Measurements from ENCODE around the gene HLA-DOA.

HLA-DOA gene

DNA sequence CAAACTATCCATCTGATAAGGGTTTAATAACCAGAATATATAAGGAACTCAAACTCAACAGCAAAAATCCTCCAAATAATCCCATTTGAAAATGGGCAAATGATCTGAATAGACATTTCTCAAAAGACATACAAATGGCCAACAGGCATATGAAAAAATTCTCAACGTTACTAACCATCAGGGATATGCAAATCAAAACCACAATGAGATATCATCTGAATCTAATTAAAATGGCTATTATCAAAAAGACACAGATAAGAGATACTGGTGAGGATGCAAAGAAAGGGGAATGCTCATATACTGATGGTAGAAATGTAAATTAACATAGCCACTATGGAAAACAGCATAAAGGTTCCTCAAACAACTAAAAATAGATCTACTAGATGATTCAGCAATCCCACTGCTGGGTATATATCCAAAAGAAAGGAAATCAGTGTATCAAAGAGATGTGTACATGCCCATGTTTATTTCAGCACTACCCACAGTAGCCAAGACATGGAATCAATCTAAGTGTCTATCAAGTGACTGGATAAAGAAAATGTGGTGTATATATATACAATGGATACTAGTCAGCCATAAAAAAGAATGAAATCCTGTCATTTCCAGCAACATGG, 47.1 kb downstream of the HLA-DOA start:
- DNase-seq (ENCODE audit: low spot score) = no peak
- in situ Hi-C loops (cut with MboI; ENCODE audit: low sequenced_read_pairs, unreplicated experiment) = no loop called here
- TF ChIP-seq, protein P1, sequence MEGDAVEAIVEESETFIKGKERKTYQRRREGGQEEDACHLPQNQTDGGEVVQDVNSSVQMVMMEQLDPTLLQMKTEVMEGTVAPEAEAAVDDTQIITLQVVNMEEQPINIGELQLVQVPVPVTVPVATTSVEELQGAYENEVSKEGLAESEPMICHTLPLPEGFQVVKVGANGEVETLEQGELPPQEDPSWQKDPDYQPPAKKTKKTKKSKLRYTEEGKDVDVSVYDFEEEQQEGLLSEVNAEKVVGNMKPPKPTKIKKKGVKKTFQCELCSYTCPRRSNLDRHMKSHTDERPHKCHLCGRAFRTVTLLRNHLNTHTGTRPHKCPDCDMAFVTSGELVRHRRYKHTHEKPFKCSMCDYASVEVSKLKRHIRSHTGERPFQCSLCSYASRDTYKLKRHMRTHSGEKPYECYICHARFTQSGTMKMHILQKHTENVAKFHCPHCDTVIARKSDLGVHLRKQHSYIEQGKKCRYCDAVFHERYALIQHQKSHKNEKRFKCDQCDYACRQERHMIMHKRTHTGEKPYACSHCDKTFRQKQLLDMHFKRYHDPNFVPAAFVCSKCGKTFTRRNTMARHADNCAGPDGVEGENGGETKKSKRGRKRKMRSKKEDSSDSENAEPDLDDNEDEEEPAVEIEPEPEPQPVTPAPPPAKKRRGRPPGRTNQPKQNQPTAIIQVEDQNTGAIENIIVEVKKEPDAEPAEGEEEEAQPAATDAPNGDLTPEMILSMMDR (IDR thresholded peaks at IDR 0.05; ENCODE audit: borderline replicate concordance, control extremely low read depth, extremely low read depth, insufficient read depth, missing control alignments) = no peak

DNA sequence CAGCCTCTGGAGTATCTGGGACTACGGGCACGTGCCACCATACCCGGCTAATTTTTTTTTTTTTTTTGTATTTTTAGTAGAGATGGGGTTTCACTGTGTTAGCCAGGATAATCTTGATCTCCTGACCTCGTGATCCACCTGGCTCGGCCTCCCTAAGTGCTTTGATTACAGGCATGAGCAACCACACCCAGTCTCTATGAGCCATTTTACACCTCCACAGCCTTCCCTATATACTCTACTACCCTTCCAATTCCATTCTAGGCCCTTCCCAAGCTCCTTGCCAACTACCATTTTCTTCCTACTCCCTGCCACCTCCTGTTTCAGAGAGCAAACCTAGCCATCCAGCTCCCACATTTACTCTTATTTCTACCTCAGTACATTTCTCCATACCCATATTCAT, 48.8 kb downstream of the HLA-DOA start:
- TF ChIP-seq, protein P1 (IDR thresholded peaks at IDR 0.05; ENCODE audit: borderline replicate concordance, control extremely low read depth, extremely low read depth, insufficient read depth, missing control alignments) = no peak
- in situ Hi-C loops (cut with MboI; ENCODE audit: low sequenced_read_pairs, unreplicated experiment) = no loop called here
- DNase-seq (ENCODE audit: low spot score) = no peak

DNA sequence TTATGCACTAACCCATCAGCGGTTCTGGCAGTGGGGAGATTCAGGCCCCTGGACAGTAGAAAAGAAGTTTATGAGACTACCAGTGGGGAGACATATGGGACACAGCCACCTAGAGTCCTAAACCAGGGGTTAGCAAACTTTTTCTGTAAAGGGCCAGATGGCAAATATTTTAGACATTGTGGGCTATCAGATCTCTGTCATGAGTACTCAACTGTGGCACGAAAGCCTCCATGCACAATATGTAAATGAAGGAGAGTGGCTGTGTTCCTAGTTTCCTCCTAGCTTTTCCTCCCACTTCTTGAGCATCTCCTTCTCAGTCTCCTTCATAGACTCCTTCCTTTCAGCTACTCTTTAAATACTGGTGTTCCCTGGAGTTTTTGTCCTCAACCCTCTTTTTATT, 53.2 kb downstream of the HLA-DOA start:
- TF ChIP-seq, protein P1 (IDR thresholded peaks at IDR 0.05; ENCODE audit: borderline replicate concordance, control extremely low read depth, extremely low read depth, insufficient read depth, missing control alignments) = no peak
- DNase-seq (ENCODE audit: low spot score) = no peak
- in situ Hi-C loops (cut with MboI; ENCODE audit: low sequenced_read_pairs, unreplicated experiment) = no loop called here

DNA sequence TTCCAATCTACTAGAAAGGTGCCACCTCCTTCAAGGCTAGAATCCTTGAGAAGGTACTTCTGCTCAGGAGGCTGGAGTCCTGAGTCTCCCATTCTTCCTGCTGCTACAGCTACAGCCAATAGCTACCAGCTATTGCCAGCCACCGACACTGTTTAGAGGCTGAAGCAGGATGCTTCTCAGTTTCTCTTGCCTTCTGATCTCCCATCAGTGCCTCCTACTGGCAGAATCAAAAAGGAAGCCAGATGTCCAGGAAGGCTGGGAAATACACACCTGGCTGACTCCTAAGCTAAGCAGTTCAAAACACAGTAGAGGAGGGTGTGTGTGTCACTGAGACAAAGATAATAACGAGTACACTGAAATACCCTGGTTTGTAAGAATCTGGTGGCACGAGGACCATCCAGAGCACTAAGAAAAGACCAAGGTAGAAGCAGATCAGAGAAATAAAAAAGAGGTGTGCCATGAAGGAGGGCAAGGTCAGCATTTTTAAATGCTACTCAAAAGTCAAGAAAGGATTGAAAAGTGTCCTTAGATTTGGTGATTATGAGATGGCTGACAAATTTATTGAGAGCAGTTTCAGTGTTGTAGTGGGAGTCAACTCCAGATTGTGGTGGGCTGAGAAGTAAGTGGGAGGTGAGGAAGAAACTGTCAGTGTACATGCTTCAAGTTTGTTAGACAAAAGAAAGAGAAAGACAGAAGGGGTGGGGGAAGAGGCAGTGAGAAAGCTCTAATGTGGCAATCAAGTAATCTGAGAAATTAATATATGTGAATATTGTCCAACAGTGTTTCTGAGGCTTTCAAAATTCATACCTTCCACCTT, 54.2 kb downstream of the HLA-DOA start:
- no peak for DNase-seq (ENCODE audit: low spot score)
- in situ Hi-C loops (cut with MboI; ENCODE audit: low sequenced_read_pairs, unreplicated experiment) = no loop called here

DNA sequence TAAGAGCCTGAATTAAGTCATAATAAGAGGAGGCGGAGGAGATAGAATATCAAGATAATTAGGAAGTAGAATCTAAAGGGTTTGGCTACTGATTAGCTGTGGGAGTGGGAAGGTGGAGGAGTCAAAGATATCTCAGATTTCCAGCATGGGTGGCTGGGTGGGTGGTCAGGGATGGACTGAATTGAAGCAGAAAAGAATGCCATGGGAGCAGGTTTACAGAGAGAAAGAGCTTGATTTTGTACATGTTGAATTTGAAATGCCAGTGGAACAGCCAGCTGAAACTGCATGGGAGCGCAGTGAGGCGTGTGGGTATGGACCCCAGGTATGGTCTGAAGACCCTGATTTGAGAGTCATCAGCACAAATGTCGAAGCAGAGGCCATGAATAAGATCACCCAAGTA, 55.1 kb downstream of the HLA-DOA start:
- TF ChIP-seq, protein P1 (IDR thresholded peaks at IDR 0.05; ENCODE audit: borderline replicate concordance, control extremely low read depth, extremely low read depth, insufficient read depth, missing control alignments) = no peak
- in situ Hi-C loops (cut with MboI; ENCODE audit: low sequenced_read_pairs, unreplicated experiment) = no loop called here
- no peak for DNase-seq (ENCODE audit: low spot score)

More for the DNA sequence above, 54.2 kb downstream of the HLA-DOA start:
- TF ChIP-seq, protein P1 (IDR thresholded peaks at IDR 0.05; ENCODE audit: borderline replicate concordance, control extremely low read depth, extremely low read depth, insufficient read depth, missing control alignments) = peak; percentile 48
